Mesendoderm (in vitro differentiated cells): ENCODE data around the gene WNT16. TPM values are rescaled to one million over a fixed set of nuclear protein-coding genes. Genes with fewer than 3 reads are reported as not detected.

ENCODE experiments used
- DNase-seq: peaks from one replicate; pipeline ENCODE4 v3.0.0; 2013
- H2AK5ac ChIP-seq: 2 replicates; pipeline ENCODE4 v1.6.1; 2013; ENCODE audit warnings: low read length, inconsistent platforms
- H2BK120ac ChIP-seq: 2 replicates; pipeline ENCODE4 v1.6.1; 2013; ENCODE audit warnings: low read depth, mild to moderate bottlenecking, low read length, moderate library complexity, mixed read lengths
- H2BK15ac ChIP-seq: replicated peaks from 2 replicates; pipeline ENCODE4 v1.6.1; 2013; ENCODE audit warnings: low read depth, mild to moderate bottlenecking, moderate library complexity
- H2BK5ac ChIP-seq: 2 replicates; pipeline ENCODE4 v1.6.1; 2013; ENCODE audit warnings: low read length, inconsistent platforms
- H3K18ac ChIP-seq: 2 replicates; pipeline ENCODE4 v1.6.1; 2013; ENCODE audit warnings: mild to moderate bottlenecking, low read length, mixed read lengths
- H3K23ac ChIP-seq: one replicate; pipeline ENCODE4 v1.6.1; 2013; ENCODE audit warnings: low read length
- H3K27ac ChIP-seq: 2 replicates; pipeline ENCODE4 v1.5.1; 2013; ENCODE audit warnings: low read depth, mild to moderate bottlenecking, inconsistent platforms, low read length, moderate library complexity
- H3K27me3 ChIP-seq: 2 replicates; pipeline ENCODE4 v1.6.1; 2013; ENCODE audit warnings: low read length, control low read depth, mild to moderate bottlenecking, inconsistent platforms; ENCODE audit not compliant: insufficient read depth, poor library complexity
- H3K36me3 ChIP-seq: 2 replicates; pipeline ENCODE4 v1.6.1; 2013; ENCODE audit warnings: low read length, inconsistent platforms; ENCODE audit not compliant: control insufficient read depth, insufficient read depth
- H3K4ac ChIP-seq: one replicate; pipeline ENCODE4 v1.6.1; 2013; ENCODE audit warnings: low read depth, mild to moderate bottlenecking, low read length, moderate library complexity
- H3K4me1 ChIP-seq: 2 replicates; pipeline ENCODE4 v1.6.1; 2013; ENCODE audit warnings: low read depth, low read length, inconsistent platforms; ENCODE audit not compliant: control insufficient read depth
- H3K4me2 ChIP-seq: 2 replicates; pipeline ENCODE4 v1.6.1; 2013; ENCODE audit warnings: low read length
- H3K4me3 ChIP-seq: 2 replicates; pipeline ENCODE4 v1.5.1; 2013; ENCODE audit warnings: mild to moderate bottlenecking, low read length
- H3K56ac ChIP-seq: one replicate; pipeline ENCODE4 v1.6.1; 2013; ENCODE audit warnings: low read length
- H3K79me1 ChIP-seq: 2 replicates; pipeline ENCODE4 v1.6.1; 2013; ENCODE audit warnings: low read length, inconsistent platforms
- H3K79me2 ChIP-seq: 2 replicates; pipeline ENCODE4 v1.6.1; 2013; ENCODE audit warnings: mild to moderate bottlenecking, low read length; ENCODE audit not compliant: control insufficient read depth, insufficient read depth
- H3K9ac ChIP-seq: 2 replicates; pipeline ENCODE4 v1.6.1; 2013; ENCODE audit warnings: low read length, inconsistent platforms
- H4K5ac ChIP-seq: one replicate; pipeline ENCODE4 v1.6.1; 2013; ENCODE audit warnings: low read length
- H4K8ac ChIP-seq: one replicate; pipeline ENCODE4 v1.6.1; 2013; ENCODE audit warnings: low read depth, mild to moderate bottlenecking, control low read depth, low read length, moderate library complexity
- WGBS: extraction: QIAGEN DNeasy Blood & Tissue Kit; methylation state at CpG from one replicate; pipeline ENCODE4 v1.1.7; 2013; ENCODE audit warnings: low lambda C conversion rate, missing lambda C conversion rate; ENCODE audit not compliant: insufficient coverage; ENCODE audit errors: extremely low coverage; 5-methylcytosine and 5-hydroxymethylcytosine counted together
- polyA plus RNA-seq, 2 experiments: library from polyadenylated mRNA; stranded (reverse); fragments of 200-250 nt; gene quantifications; one replicate each; pipeline ENCODE4 v1.2.3, GENCODE V29; 2013

Gene WNT16, protein sequence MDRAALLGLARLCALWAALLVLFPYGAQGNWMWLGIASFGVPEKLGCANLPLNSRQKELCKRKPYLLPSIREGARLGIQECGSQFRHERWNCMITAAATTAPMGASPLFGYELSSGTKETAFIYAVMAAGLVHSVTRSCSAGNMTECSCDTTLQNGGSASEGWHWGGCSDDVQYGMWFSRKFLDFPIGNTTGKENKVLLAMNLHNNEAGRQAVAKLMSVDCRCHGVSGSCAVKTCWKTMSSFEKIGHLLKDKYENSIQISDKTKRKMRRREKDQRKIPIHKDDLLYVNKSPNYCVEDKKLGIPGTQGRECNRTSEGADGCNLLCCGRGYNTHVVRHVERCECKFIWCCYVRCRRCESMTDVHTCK
- polyA plus RNA-seq (2013, experiment 1 of 2) = 0.07 TPM
- polyA plus RNA-seq (2013, experiment 2 of 2) = 0.03 TPM

- H4K5ac ChIP-seq = no peak within 1 kb of the TSS
- peak; percentile 70 for DNase-seq
Observed at GRCh38 chr7:121328508-121329190, at the start of gene WNT16. Gene WNT16, plus strand, starts transcription at chr7:121329000. Its CDS starts 293 bp downstream, at chr7:121329293.

GRCh38 chr7:121279060-121279620 lies 49.7 kb upstream of the WNT16 start:
- no peak overlapping the region for H3K4me3 ChIP-seq
- no peaks in the 10 kb centered on the region for H3K36me3 ChIP-seq
- H3K4me1 ChIP-seq = no peaks in the 10 kb centered on the region
- H4K8ac ChIP-seq = no peak overlapping the region
- no peak overlapping the region for H2BK15ac ChIP-seq
- H2AK5ac ChIP-seq = no peak overlapping the region
- no peak overlapping the region for H4K5ac ChIP-seq
- H3K9ac ChIP-seq = no peak overlapping the region
- H3K27me3 ChIP-seq = no peaks in the 10 kb centered on the region
- H3K4me2 ChIP-seq = no peak overlapping the region
- H3K27ac ChIP-seq = no peak overlapping the region
- no peak overlapping the region for H3K4ac ChIP-seq
- DNase-seq = no peak
- H2BK120ac ChIP-seq = no peak overlapping the region
- no CpG with 5 or more reads among the region's 2 CpGs for WGBS
- H3K56ac ChIP-seq = no peak overlapping the region
- H3K79me1 ChIP-seq = no peaks in the 10 kb centered on the region
- H3K79me2 ChIP-seq = no peaks in the 10 kb centered on the region
- no peak overlapping the region for H2BK5ac ChIP-seq
- H3K18ac ChIP-seq = no peak overlapping the region
- H3K23ac ChIP-seq = no peak overlapping the region

More at GRCh38 chr7:121328508-121329190, at the start of gene WNT16:
- Histone ChIP-seq H3K4ac (no peak within 1 kb of the TSS), H4K8ac (no peak within 1 kb of the TSS), H3K79me1 (no peaks in the 10 kb centered on the region), H3K79me2 (no peaks in the 10 kb centered on the region), H3K23ac (peak within 1 kb of the TSS; percentile 4), H3K36me3 (no peaks in the 10 kb centered on the region), H3K9ac (no peak within 1 kb of the TSS), H3K27me3 (peaks cover 15% of the 10 kb centered on the region), H3K4me2 (peak within 1 kb of the TSS; percentile 89), H2AK5ac (no peak within 1 kb of the TSS), H2BK15ac (no peak within 1 kb of the TSS), H3K27ac (no peak within 1 kb of the TSS), H2BK5ac (no peak within 1 kb of the TSS), H2BK120ac (no peak within 1 kb of the TSS), H3K4me3 (peak within 1 kb of the TSS; percentile 16), H3K4me1 (no peaks in the 10 kb centered on the region), H3K18ac (no peak within 1 kb of the TSS), H3K56ac (no peak within 1 kb of the TSS)
- no CpG with 5 or more reads among the region's 27 CpGs for WGBS

- no peak overlapping the region for H3K56ac ChIP-seq
- no peaks in the 10 kb centered on the region for H3K79me1 ChIP-seq
- WGBS = no CpG with 5 or more reads among the region's 4 CpGs
- DNase-seq = no peak
- no peak overlapping the region for H3K4me3 ChIP-seq
- H3K27ac ChIP-seq = no peak overlapping the region
- no peak overlapping the region for H2AK5ac ChIP-seq
- no peak overlapping the region for H3K4ac ChIP-seq
- H3K79me2 ChIP-seq = no peaks in the 10 kb centered on the region
- H3K36me3 ChIP-seq = no peaks in the 10 kb centered on the region
- H3K9ac ChIP-seq = no peak overlapping the region
- no peak overlapping the region for H2BK120ac ChIP-seq
- H3K18ac ChIP-seq = no peak overlapping the region
- no peak overlapping the region for H3K4me2 ChIP-seq
- no peak overlapping the region for H2BK15ac ChIP-seq
- no peak overlapping the region for H3K23ac ChIP-seq
- no peak overlapping the region for H2BK5ac ChIP-seq
- no peaks in the 10 kb centered on the region for H3K27me3 ChIP-seq
- no peak overlapping the region for H4K8ac ChIP-seq
- no peak overlapping the region for H4K5ac ChIP-seq
- H3K4me1 ChIP-seq = no peaks in the 10 kb centered on the region
Observed at GRCh38 chr7:121279822-121280221, 49.0 kb upstream of the WNT16 start.

- Histone ChIP-seq H3K18ac (no peak overlapping the region), H3K79me1 (no peaks in the 10 kb centered on the region), H3K27me3 (no peaks in the 10 kb centered on the region), H3K23ac (no peak overlapping the region), H3K79me2 (no peaks in the 10 kb centered on the region), H3K4me1 (no peaks in the 10 kb centered on the region), H3K9ac (no peak overlapping the region), H2BK5ac (no peak overlapping the region), H2BK120ac (no peak overlapping the region), H3K36me3 (no peaks in the 10 kb centered on the region), H4K8ac (no peak overlapping the region), H3K4me2 (no peak overlapping the region), H3K27ac (no peak overlapping the region), H3K4me3 (no peak overlapping the region), H2AK5ac (no peak overlapping the region), H2BK15ac (no peak overlapping the region), H3K4ac (no peak overlapping the region), H4K5ac (no peak overlapping the region), H3K56ac (no peak overlapping the region)
- DNase-seq = no peak
- WGBS = no CpG with 5 or more reads among the region's 1 CpG
Observed at GRCh38 chr7:121280656-121281055, 48.1 kb upstream of the WNT16 start.

DNA sequence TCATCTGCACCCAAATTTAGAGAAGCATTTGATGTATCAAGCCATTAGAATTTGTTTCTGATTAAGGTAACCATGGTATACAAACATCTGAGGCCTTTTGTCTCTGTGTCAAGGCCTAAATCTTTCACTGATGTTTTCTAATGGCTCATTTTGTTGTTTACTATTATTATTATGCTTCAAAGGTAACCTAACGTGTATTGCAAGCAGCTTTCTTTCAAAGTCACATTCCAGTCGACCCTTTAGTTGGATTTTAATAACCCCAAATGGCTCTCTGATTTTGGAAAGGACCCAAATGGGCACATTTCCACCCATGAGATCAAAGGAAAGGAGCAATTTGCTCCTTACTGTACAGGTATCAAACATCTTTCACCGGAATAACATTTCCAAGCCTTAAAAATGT lies 46.7 kb upstream of the WNT16 start:
- Histone ChIP-seq H2BK15ac (no peak overlapping the region), H3K18ac (no peak overlapping the region), H3K4me2 (no peak overlapping the region), H3K4ac (no peak overlapping the region), H3K4me3 (no peak overlapping the region), H3K27me3 (no peaks in the 10 kb centered on the region), H4K5ac (no peak overlapping the region), H2BK120ac (no peak overlapping the region), H3K56ac (no peak overlapping the region), H3K36me3 (no peaks in the 10 kb centered on the region), H3K4me1 (no peaks in the 10 kb centered on the region), H3K9ac (no peak overlapping the region), H2BK5ac (no peak overlapping the region), H2AK5ac (no peak overlapping the region), H3K27ac (no peak overlapping the region), H3K79me2 (no peaks in the 10 kb centered on the region), H3K79me1 (no peaks in the 10 kb centered on the region), H3K23ac (no peak overlapping the region), H4K8ac (no peak overlapping the region)
- WGBS = no CpG with 5 or more reads among the region's 3 CpGs
- no peak for DNase-seq
